ENCODE results near the gene INS. TPM values are rescaled to one million over a fixed set of nuclear protein-coding genes. Genes with fewer than 3 reads are reported as not detected.

INS gene
- total RNA-seq, 1 donor from 2014 or later = not detected

- Histone ChIP-seq H3K4me3 (no peak overlapping the region), H3K36me3 (no peaks in the 10 kb centered on the region), H3K27me3 (no peaks in the 10 kb centered on the region), H3K9me3 (no peaks in the 10 kb centered on the region), H3K27ac (no peak overlapping the region), H3K4me1 (no peaks in the 10 kb centered on the region)
- TF ChIP-seq CTCF (IDR thresholded peaks at IDR 0.05) = no peak
- DNase-seq (ENCODE audit: low spot score in 2 of 2) = peak in 1 of 2 donors; percentile 57
- intact Hi-C loops (cut with DNase I) = no loop called here
Observed at GRCh38 chr11:2203440-2204259, 42.6 kb upstream of the INS start.

- no peak for TF ChIP-seq CTCF (IDR thresholded peaks at IDR 0.05)
- H3K27me3 ChIP-seq = no peaks in the 10 kb centered on the region
- no peak overlapping the region for H3K4me3 ChIP-seq
- no peaks in the 10 kb centered on the region for H3K4me1 ChIP-seq
- H3K27ac ChIP-seq = no peak overlapping the region
- intact Hi-C loops (cut with DNase I) = no loop called here
- no peaks in the 10 kb centered on the region for H3K9me3 ChIP-seq
- H3K36me3 ChIP-seq = no peaks in the 10 kb centered on the region
- peak in 1 of 2 donors; percentile 43 for DNase-seq (ENCODE audit: low spot score in 2 of 2)
Observed at GRCh38 chr11:2202900-2203439, 42.0 kb upstream of the INS start.

GRCh38 chr11:2202071-2202899 lies 41.3 kb upstream of the INS start:
- intact Hi-C loops (cut with DNase I) = no loop called here
- DNase-seq (ENCODE audit: low spot score in 2 of 2) = peak in 1 of 2 donors; percentile 56
- H3K4me3 ChIP-seq = no peak overlapping the region
- no peaks in the 10 kb centered on the region for H3K4me1 ChIP-seq
- H3K27ac ChIP-seq = no peak overlapping the region
- no peaks in the 10 kb centered on the region for H3K9me3 ChIP-seq
- no peak for TF ChIP-seq CTCF (IDR thresholded peaks at IDR 0.05)
- no peaks in the 10 kb centered on the region for H3K36me3 ChIP-seq
- H3K27me3 ChIP-seq = no peaks in the 10 kb centered on the region

- intact Hi-C loops (cut with DNase I) = no loop called here
- no peak for TF ChIP-seq CTCF (IDR thresholded peaks at IDR 0.05)
Observed at GRCh38 chr11:2201542-2201941, 40.5 kb upstream of the INS start.

GRCh38 chr11:2200957-2201519 lies 40.0 kb upstream of the INS start:
- H3K27me3 ChIP-seq = no peaks in the 10 kb centered on the region
- H3K4me3 ChIP-seq = no peak overlapping the region
- no peaks in the 10 kb centered on the region for H3K36me3 ChIP-seq
- no peak for TF ChIP-seq CTCF (IDR thresholded peaks at IDR 0.05)
- intact Hi-C loops (cut with DNase I) = no loop called here
- no peak overlapping the region for H3K27ac ChIP-seq
- no peaks in the 10 kb centered on the region for H3K4me1 ChIP-seq
- no peak for DNase-seq (ENCODE audit: low spot score in 2 of 2)
- H3K9me3 ChIP-seq = no peaks in the 10 kb centered on the region

More at GRCh38 chr11:2201542-2201941, 40.5 kb upstream of the INS start:
- no peak for DNase-seq (ENCODE audit: low spot score in 2 of 2)
- Histone ChIP-seq H3K9me3 (no peaks in the 10 kb centered on the region), H3K27me3 (no peaks in the 10 kb centered on the region), H3K36me3 (no peaks in the 10 kb centered on the region), H3K4me3 (no peak overlapping the region), H3K27ac (no peak overlapping the region), H3K4me1 (no peaks in the 10 kb centered on the region)

Measured in ascending aorta (tissue), 2 donors.